GM19328 (cell line): ENCODE data around the gene PCK1.

Source experiments
- ATAC-seq: cut with Tn5 transposase; IDR thresholded peaks from one replicate; pipeline ENCODE4 v1.9.1; 2021; ENCODE audit warnings: mild to moderate bottlenecking, moderate library complexity; ENCODE audit not compliant: unreplicated experiment

The PCK1 gene

DNA sequence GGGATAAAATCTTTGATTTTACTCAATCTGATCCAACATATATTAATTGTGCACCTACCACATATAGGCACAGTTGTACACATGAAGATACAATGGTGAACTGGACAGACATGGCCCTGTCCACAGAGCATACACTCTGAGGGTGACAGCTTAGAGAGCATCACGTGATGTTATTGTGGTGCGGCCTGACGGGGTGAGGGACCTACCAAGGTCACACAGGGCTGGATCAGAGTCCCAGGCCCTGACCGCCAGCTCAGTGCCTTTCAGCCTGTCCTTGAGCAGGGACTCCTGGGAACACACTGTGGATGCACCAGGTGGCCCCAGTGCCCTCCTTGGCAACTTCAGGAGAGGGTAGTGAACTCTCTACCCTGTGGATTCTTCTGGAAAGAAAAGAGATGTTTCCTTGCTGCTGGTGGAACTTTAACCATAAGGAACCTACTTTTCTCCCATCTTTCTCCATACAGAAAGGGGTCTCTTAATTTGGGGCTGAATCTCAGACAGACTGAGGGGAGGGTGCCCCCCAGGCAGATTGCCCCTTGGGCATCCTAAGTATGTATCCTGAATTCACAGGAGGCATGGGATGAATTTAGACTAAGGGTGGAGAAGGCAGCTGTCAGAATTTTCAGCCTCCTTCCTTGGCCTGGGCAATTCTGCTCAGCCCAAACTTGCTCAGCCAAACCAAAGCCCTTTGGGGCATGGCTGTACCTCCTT lies 26.5 kb downstream of the PCK1 start:
- no peak for ATAC-seq

DNA sequence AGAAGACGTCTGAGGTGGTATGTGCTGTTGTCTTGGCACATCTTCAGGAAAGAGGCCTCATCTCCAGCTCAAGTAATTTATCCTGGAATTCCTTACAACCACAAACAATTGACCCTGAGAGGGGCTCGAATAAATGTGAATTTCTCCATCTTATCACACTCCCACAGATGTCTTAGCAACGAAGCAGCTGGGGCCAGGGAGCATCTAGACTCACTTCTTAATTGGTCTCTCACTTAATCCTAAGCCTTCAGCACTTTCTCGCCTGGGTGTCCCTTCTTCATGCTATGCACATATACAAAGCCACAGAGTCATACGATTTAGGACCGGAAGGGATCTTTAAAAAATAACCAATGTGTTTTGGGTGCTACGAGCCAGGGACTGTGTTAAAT lies 27.1 kb downstream of the PCK1 start:
- no peak for ATAC-seq

DNA sequence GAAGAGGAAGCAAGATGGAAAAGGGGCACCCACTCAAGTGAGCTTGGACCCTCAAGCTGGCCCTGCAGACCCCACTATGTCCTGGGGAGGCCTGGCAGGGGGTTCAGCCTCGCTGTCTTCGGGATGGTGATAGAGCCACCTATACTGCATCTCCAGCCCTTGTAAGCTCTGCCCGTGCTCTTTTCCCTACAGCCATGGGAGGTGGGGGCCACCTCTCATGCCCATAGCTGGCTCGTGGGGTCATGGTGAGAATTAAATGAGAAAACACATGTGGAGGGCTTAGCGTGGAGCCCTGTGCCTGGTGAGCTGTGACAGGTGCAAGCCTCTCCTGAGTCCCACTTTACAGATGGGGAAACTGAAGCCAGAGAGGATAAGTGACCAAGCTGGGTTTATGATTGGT lies 27.7 kb downstream of the PCK1 start:
- ATAC-seq = no peak

DNA sequence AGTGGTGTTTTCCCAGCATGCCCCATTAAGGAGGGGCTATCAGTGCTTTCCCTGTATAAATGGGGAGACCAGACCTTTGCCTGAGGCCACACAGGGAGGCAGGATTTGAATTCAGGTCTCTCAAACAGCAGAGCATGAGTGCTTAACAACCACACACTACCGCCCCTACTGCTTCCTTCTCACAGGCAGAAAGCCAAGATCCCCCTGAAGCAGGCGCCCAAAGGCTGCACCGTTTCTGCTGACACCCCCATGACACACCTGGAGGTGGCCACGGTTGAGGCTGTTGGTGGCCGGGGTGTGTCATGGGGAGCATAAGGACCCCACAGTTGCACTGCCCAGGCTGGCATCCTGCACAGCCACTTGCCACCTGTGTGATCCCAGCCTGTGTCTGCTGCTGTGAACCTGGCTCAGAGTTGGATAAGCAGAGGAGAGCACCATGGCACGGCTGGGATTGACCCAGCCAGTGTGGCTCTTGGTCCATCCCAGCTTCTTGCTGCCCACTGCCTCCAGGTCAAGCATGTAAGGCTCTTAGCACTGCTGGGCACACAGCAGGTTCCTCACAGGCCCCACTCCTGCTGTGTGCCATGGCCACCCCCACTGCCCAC lies 28.3 kb downstream of the PCK1 start:
- ATAC-seq = no peak

DNA sequence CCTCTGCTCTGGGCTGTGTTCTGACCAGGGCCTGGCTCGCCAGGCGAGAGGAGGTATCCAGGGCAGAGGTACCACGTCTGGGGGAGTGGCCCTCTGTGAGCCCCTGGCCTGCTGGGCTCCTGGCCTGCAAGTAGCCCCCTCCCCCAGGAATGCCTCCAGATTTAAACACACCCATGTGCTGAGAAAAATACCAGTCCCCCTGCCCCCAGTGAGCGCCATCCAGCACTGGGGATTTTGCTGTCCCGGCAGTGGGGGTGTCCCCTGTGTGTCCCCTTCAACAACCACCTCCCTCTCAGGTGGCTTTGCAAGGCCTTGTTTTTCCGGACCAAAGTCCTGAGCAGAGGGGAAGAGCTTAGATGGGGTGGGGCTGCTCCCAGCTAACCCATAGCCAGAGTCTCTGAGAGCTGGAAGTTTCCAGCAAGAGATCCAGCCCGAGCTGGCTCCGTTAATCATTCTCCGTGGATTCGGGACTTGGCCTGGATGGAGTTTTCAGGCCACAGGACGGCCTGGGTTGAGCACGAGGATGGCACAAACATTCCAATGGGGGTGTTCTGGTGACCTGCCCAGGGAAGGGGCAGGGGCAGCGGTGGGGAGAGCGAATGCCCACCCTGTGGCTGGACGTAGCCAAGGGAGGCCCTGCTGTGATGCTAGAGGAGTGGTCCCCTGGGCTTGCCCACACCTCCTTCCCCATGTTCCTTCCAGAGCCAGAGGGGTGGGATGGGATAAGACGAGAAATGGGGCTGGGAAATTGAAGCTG lies 29.0 kb downstream of the PCK1 start:
- no peak for ATAC-seq

DNA sequence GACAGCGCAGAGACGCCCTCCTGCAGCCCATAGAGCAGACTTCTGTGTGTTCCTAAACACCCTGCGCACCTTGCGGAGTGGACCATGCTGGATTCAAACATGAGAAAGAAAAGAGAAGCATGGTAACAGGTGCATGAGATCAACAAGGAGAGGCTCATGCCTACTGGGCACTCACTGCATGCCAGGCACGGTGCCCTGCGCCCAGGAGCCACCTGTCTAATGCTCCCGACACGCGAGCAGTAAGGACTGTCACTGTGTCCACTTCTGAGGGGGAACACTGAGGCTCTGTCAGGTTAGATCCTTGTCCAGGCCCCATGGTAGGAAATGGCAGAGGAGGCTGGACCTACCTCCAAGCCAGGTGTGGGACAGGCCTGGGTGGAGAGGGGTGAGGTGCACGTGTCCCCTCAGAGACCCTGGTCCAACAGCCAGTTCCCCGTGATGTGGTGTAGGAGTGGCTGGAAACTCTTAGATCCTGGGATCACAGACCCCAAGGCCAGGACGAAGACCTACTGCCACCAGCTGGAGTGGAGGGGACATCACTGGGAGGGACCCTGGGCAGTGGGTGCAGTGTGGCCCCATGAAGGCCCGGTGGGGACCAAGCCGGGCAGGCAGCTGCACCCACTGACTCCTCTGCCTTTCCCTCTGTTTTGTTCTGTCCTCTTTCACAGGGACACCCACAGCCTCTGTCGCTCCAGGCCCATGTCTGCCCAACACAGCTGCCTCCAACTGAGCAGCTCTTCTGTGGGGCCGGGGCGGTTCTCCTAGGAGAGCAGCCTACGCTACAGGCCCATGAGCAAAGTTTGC lies 29.8 kb downstream of the PCK1 start:
- ATAC-seq = no peak

DNA sequence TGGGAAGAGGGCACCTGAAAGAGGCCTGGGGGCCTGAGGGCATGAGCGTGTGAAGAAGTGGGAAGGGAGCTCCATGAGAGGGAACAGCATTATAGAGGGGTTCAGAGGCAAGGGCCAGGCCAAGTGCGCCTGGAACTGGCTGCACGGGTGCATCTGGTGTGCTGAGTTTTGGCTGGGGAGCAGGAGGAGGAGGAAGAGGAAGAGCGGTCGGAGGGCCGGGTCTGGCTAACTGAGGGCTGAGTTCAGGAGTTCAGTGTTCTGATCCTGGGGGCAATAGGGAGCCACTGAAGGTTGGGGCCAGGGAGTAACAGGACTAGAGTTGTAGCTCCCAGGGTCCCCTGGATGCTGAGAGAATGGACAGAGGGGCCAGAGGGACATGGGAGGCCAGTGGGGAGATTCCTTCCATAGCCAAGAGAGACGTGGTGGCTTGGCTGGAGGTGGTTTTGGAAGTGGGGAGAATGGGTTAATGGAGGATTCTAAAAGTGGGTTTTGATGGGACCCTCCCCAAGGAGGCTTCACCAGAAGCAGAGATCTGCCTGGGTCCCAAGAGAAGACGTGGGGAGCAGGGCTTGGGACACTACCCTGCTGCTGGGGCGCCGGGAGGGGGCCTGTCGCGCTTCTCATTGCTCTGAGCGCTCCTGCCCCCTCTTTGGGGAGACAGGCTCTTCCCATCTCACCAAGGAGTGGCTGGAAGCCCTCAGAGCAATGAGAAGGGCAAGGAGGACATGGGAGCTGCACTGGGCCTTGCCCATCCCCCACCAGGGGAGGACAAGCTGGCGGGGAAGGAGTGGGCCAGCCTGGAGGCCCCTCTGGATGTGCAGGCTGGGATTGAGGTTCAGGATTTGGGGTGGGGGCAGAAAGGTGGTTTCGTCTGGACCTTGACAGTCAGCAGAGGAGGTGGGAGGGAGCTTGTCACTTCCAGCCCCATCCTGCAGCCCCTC lies 30.6 kb downstream of the PCK1 start:
- ATAC-seq = no peak

DNA sequence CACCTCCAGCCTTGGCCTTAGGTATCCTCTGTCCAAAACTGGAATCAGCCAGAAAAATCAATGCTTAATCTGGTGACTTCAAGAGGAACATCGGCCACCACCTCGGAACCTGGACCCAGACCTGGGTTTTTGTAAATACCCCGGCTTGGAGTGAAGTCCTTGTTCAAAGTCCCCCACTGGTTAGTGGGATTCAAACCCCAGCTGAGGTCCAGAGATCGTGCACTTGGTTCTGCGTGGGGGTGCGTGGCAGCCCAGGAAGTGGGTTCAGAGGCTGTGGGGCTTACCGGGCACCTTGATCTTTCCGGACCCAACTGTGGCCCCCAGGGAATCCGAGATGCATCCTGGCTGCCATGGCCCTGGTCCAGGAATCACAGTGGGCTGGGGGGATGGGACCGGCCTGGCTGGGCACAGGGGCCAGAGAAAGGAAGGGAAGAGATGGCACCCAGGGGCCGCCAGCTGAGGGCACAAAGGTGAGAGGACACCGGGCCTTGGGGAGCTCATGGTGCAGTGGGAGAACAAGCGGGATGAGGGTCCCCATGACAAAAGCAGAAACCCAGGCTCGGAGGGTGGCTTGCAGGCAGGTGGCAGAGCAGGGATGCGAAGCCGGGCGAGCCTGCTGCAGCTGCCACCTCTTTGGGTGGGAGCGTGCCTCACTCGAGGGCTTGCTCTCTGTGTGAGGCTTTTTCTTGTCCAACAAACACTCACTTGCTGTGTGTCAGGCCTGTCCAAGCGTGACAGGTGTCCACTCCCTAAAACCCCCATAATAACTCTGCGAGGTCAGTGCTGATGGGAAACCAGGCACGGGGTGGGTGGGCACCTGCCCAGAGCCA lies 31.6 kb downstream of the PCK1 start:
- ATAC-seq = no peak

DNA sequence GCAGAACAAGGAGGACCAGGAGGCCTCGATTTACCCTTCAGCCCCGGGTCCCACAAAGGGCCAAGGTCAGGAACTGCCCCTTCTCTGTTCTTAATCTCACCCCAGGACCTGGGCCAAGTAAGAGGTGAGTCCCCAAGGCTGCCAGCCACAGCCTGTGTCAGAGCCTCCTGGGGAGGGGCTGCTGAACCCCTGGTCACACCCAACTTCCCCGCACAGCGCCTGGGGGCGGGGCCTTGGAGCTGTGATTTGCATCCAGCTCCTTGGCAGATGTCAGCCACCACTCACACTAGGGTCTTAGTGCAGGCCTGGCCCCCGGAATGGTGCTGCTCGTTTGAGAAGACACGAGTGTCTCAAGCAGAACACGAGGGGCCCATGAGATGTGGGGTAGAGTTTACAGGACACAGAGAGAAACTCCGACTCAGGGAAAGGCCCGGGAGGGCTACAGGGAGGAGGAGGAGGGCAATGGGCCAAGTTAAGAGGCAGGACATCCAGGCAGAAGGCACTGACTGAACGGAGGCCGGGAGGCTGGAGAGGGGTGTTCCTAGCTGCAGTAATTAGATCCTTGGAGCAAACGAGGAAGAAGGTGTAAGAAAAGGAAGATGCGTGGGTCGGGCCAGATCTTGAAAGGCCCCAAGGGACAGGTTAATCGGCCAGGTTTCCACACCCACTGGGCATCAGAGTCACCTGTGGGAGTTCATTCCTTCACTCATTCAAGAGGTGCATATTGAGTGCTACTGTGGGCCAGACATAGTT lies 32.4 kb downstream of the PCK1 start:
- no peak for ATAC-seq

DNA sequence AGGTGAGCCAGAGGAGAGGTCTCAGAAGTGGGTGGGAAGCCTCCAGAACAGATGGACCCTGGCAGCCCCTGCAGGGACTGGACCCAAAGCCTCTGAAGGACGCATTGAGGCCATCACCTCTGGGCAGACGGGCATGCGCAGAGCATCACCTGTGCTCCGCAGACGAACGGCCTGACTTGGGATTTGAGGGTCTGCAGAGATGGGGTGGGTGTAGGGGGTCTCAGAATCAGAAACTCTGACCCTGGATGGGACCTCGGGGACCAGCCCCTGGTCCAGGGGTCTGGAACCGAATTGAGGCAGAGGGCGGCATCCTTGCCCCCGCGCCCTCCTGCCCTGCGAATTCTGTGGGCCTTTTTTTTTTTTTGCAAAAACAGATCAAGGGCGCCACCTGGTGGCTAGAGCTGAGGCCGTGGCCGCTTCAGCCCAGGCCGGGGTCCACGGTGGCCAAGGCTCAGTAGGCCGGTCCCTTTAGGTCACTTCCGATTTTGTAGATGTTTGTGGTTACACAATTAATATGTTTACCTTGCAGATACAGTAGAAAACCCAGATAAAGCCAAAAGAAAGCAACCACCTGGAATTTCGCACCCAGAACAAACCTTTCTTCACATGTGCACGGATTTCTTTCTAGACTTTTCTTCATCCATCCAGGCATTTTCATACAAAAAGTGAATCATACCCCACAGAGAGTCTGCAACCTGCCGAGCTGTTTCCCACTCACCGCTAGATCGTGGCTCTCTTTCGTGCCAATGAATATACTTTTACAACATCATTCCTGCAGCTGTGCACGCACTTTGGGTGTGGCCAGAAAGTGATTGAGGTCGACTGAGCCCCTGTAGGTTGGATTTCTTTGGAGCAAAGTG lies 33.4 kb downstream of the PCK1 start:
- no peak for ATAC-seq

DNA sequence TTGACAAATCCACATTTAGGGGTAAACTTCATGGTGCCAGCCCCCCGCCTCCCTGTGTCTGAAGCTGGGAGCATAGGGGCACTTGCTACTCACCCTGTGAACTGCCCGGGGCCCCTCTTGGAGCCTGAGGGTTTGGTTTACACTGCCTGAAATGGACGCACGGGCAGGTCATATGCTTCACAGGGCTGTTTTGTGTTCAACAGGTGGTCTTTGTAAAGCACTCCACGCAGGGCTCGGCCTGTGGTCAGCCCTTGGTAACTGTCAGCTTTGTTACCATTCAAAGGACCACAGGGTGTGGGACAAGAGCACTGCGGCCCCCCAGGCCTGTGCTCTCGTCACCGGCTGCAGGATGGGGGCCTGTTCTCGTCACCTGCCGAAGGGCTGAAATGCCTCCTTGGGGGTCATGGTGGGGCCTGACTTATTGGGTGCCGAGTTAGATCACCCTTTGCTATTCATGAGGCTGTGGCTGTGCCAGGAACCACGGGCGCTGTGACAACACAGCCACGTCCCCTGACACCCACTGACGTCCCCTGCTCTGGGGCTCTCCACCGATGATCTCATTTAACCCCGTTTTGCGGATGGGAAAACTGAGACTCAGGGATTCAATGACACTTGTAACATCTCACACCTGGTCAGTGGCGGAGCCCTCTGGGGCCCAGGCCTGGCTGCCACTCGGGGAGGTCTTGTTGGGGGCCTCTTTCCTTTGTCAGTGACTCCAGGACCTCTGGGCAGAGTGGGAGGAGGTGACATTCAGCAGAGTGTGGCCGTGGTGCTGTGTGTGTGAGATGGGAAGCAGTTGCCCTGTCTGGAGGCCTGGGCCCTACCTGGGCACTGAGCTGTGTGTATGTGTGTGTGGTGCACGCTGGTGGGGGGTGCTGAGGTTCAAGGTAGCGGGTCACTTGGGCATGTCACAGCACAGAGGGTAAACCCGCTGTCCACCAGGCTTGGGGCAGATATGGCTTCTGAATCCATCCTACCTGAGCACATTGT lies 34.4 kb downstream of the PCK1 start:
- ATAC-seq = no peak

DNA sequence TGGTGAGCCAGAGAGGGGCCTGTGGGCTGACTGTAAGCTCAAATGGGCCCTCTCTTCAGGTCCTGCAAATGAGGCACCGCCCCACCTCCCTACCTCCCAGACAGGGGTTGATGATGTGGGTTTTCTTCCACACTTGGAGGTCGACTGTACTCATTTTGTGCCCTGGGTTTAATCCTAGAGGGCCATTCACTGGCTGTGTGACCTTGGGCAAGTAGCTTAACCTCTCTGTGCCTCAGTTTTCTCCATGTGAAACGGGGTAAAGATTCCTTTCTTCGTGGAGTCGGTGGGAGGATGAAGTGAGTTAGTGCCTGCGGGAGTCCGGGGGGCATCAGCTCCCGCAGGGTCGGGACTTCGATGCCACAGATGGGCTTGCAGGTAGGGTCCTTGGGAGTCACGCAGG lies 35.4 kb downstream of the PCK1 start:
- no peak for ATAC-seq

DNA sequence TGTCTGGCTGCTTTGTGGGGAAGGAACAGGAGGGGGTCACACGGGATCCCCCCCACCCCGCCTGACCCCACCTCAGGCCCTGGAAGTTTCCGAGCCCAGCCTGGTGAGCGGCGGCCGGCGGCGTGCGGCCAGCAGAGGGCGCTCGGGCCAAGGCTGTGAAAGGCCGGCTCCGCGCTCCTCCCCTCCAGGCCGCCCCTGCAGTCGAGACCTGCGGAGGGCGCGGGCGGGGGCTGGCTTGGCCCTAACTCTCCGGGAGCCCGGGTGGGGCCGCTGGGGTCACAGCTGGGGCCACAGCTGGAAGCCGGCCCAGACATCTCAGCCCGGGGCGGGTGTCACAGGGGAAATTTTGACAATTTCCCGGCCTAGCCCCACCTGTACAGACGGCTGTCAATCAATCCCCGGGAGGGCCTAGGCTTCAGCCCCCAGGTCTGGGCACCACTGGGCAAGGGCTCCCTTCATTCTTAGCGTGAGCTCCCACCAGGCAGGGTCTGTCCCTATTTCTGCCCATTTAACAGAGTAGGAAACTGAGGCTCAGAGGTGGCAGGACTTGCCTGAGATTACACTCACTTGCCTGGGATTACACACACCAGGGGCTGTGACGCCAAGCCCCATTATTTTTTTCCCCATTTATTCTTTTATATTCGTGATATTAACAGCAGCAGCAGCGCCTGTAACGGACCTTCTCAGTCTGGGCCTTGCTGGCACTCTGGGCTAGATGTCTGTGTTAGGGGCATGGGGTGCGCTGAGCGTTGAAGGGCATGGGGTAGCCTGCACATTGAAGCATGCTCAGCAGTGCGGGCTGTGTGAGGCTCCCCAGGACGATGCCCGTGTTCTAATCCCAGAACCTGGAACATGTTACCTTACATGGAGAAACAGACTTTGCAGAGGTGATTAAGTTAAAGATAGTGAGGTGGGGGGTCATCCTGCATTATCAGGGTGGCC lies 36.4 kb downstream of the PCK1 start:
- no peak for ATAC-seq

DNA sequence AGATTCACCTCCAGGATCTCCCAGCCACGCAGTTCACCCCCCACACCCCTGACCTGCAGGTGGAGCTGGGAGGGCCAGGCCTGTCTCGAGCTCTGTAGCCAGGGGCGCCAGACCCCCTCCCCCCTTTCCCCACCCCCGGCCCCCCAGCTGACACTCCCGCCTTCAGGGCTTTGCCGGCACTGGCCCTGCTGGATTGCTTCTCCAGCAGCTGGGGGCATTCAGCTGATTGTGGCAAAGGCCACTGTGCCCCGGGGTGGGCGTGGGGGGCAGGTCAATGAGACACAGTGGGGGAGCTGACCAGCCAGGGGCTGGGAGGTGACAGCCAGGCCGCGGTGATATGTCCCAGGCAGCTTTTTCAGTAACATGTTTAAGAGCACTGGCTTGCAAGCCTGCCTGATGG lies 37.1 kb downstream of the PCK1 start:
- ATAC-seq = no peak

DNA sequence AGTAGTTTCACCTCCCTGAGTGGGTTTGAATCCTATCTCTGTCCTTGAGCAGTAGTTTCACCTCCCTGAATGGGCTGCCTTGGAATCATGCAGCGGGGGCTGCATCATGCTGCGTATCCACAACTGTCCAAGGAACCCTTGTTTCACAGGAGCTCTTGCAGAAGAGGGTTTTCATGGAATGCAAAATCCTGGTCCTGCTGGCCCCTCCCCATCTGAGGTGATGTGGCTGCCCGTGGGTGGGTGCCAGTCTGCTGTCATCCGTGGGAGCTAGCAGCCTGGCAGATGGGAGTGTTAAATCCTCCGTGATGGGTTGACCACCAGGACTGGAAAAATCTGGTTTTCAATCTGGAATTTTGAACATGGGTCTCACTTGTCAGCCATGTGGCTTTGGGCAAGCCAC lies 37.6 kb downstream of the PCK1 start:
- no peak for ATAC-seq
